GF-D8 (cell line): ENCODE measurements around the gene FOXN3.

Experiments
- DNase-seq: peaks from one replicate; lab custom pipeline; 2025; lab: John Stamatoyannopoulos, UW

FOXN3 gene

GRCh38 chr14:89277203-89277602 is 139.8 kb downstream of the FOXN3 start:
- DNase-seq: no peak

GRCh38 chr14:89276424-89276975 is 140.5 kb downstream of the FOXN3 start:
- DNase-seq: no peak

GRCh38 chr14:89270439-89271227 is 146.4 kb downstream of the FOXN3 start:
- no peak for DNase-seq

- no peak for DNase-seq
Measured at GRCh38 chr14:89269404-89269803, 147.6 kb downstream of the FOXN3 start.

- no peak for DNase-seq
Measured at GRCh38 chr14:89268514-89268913, 148.5 kb downstream of the FOXN3 start.

GRCh38 chr14:89267656-89268055 is 149.4 kb downstream of the FOXN3 start:
- DNase-seq: no peak

- no peak for DNase-seq
Measured at GRCh38 chr14:89267163-89267562, 149.9 kb downstream of the FOXN3 start.

GRCh38 chr14:89266754-89267153 is 150.3 kb downstream of the FOXN3 start:
- no peak for DNase-seq

- DNase-seq: no peak
Measured at GRCh38 chr14:89265234-89265633, 151.8 kb downstream of the FOXN3 start.

- no peak for DNase-seq
Measured at GRCh38 chr14:89264196-89264800, 152.7 kb downstream of the FOXN3 start.

GRCh38 chr14:89262041-89262440 is 155.0 kb downstream of the FOXN3 start:
- no peak for DNase-seq

GRCh38 chr14:89260898-89261297 is 156.1 kb downstream of the FOXN3 start:
- no peak for DNase-seq

GRCh38 chr14:89259951-89260609 is 157.0 kb downstream of the FOXN3 start:
- DNase-seq: no peak

GRCh38 chr14:89258728-89259273 is 158.2 kb downstream of the FOXN3 start:
- DNase-seq: no peak

- DNase-seq: no peak
Measured at GRCh38 chr14:89256951-89257350, 160.1 kb downstream of the FOXN3 start.

- DNase-seq: no peak
Measured at GRCh38 chr14:89256283-89256682, 160.8 kb downstream of the FOXN3 start.

- no peak for DNase-seq
Measured at GRCh38 chr14:89255852-89256251, 161.2 kb downstream of the FOXN3 start.

GRCh38 chr14:89255012-89255411 is 162.0 kb downstream of the FOXN3 start:
- DNase-seq: no peak

GRCh38 chr14:89254166-89254909 is 162.7 kb downstream of the FOXN3 start:
- no peak for DNase-seq

- DNase-seq: no peak
Measured at GRCh38 chr14:89252887-89253532, 164.0 kb downstream of the FOXN3 start.

- no peak for DNase-seq
Measured at GRCh38 chr14:89251061-89251460, 166.0 kb downstream of the FOXN3 start.
